Esophagus squamous epithelium (tissue), 5 donors: Measurements from ENCODE around the gene CENPI. TPM values are rescaled to one million over a fixed set of nuclear protein-coding genes. Genes with fewer than 3 reads are reported as not detected.

Experiments used
- DNase-seq: peaks from one replicate; lab custom pipeline; 2025; lab: John Stamatoyannopoulos, UW
- H3K27ac ChIP-seq, 4 donors: fragments of 200-600 bp; sonication (generic); one replicate each; pipeline ENCODE4 v1.5.1; 2016 to 2019; ENCODE audit warnings: mild to moderate bottlenecking in 1 of 4
- H3K27me3 ChIP-seq, 4 donors: fragments of 200-600 bp; sonication (generic); 1 replicate in 3 of 4; 2 replicates in 1 of 4; pipeline versions ENCODE4 v1.5.1 to v1.6.0; 2017 to 2021; ENCODE audit warnings: antibody characterized with exemption in 1 of 4
- H3K36me3 ChIP-seq, 3 donors: fragments of 200-600 bp; sonication (generic); one replicate each; pipeline ENCODE4 v1.5.1; 2016 to 2019
- H3K4me1 ChIP-seq, 3 donors: fragments of 200-600 bp; sonication (generic); one replicate each; pipeline ENCODE4 v1.5.1; 2017 to 2019
- H3K4me3 ChIP-seq, 4 donors: fragments of 200-600 bp; sonication (generic); 1 replicate in 3 of 4; 2 replicates in 1 of 4; pipeline ENCODE4 v1.5.1; 2016 to 2019; ENCODE audit warnings: mild to moderate bottlenecking in 2 of 4, moderate library complexity in 1 of 4
- H3K9me3 ChIP-seq, 3 donors: fragments of 200-600 bp; sonication (generic); one replicate each; pipeline ENCODE4 v1.5.1; 2016 to 2019
- POLR2A ChIP-seq, 4 donors: fragments of 450-650 bp; IDR thresholded peaks; one replicate each; pipeline ENCODE4 v1.6.1; 2017; ENCODE audit warnings: antibody characterized with exemption in 4 of 4, mild to moderate bottlenecking in 4 of 4, moderate library complexity in 3 of 4
- WGBS, 2 donors: methylation state at CpG; one replicate each; pipeline ENCODE4 v1.1.5; 2018; 5-methylcytosine and 5-hydroxymethylcytosine counted together
- intact Hi-C: fragments of 100-400 bp; cut with DNase I; formaldehyde crosslinking; loops from one replicate; pipeline ENCODE4 v1.15.0; 2022
- total RNA-seq, 4 donors: library from RNA; depleted of rRNA; stranded (reverse); fragments of >200 nt; gene quantifications; one replicate each; pipeline ENCODE4 v1.1.0, GENCODE V29; 2016
- TF ChIP-seq, protein P1 (sequence below), 6 experiments: fragments of 450-650 bp in 4 of 6; fragments of 200-600 bp in 2 of 6; sonication (generic) in 2 of 6; IDR thresholded peaks; one replicate each; pipeline ENCODE4 v1.5.1; 2016 to 2019; ENCODE audit warnings: antibody characterized with exemption in 6 of 6, mild to moderate bottlenecking in 4 of 6, moderate library complexity in 4 of 6
- donor health status: DM: yes; HTN: yes; CAD: no.

The CENPI gene
- total RNA-seq, 4 donors from 2014 or later: 1.9 to 7.0 (median 3.7) TPM

DNA sequence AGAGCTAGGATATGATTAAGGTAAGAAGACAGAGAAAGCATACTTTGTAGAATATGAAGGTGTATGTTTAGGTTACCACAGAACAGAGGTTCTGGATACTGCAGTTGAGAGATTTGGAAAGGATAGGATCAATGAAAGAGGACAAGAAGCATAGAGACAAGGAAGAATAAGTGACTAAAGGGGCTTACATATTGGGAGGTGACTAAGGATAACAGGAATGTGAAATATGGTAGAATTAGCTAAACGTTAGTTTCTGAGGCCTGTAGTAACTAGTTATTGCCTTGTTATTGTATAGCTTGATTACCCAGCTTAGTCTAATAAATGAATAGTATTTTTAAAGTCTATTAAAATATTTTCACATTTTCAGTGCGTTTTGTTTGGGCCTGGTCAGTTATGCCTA lies 38.2 kb downstream of the CENPI start:
- TF ChIP-seq, protein P1, sequence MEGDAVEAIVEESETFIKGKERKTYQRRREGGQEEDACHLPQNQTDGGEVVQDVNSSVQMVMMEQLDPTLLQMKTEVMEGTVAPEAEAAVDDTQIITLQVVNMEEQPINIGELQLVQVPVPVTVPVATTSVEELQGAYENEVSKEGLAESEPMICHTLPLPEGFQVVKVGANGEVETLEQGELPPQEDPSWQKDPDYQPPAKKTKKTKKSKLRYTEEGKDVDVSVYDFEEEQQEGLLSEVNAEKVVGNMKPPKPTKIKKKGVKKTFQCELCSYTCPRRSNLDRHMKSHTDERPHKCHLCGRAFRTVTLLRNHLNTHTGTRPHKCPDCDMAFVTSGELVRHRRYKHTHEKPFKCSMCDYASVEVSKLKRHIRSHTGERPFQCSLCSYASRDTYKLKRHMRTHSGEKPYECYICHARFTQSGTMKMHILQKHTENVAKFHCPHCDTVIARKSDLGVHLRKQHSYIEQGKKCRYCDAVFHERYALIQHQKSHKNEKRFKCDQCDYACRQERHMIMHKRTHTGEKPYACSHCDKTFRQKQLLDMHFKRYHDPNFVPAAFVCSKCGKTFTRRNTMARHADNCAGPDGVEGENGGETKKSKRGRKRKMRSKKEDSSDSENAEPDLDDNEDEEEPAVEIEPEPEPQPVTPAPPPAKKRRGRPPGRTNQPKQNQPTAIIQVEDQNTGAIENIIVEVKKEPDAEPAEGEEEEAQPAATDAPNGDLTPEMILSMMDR (IDR thresholded peaks at IDR 0.05): no peak
- no peak for TF ChIP-seq POLR2A (IDR thresholded peaks at IDR 0.05)
- intact Hi-C loops: no loop called here
- Histone ChIP-seq H3K4me3 (no peak overlapping the region), H3K4me1 (no peaks in the 10 kb centered on the region), H3K27ac (no peak overlapping the region), H3K9me3 (no peaks in the 10 kb centered on the region), H3K27me3 (peaks cover 0 to 4% (median 0%) of the 10 kb centered on the region in 4 donors), H3K36me3 (peaks cover 0 to 13% (median 0%) of the 10 kb centered on the region in 3 donors)
- WGBS, 2 donors: 43 to 48% methylated on average over 2 of the region's 2 CpGs
- DNase-seq: no peak

Other genes starting within 250 kb of the CENPI start
- gene NOX1, start 223.8 kb upstream of the CENPI start, total RNA-seq: not detected
- gene XKRX, start 169.3 kb upstream of the CENPI start, total RNA-seq: 1 to 10 TPM; 2.3 to 4.4 (median 3.6) TPM
- gene ARL13A, start 128.5 kb upstream of the CENPI start, total RNA-seq: not detected
- 10 to 100 TPM; 10.5 to 21.0 (median 12.7) TPM for gene TRMT2B, start 46.1 kb upstream of the CENPI start, total RNA-seq
- gene TMEM35A, start 19.3 kb upstream of the CENPI start, total RNA-seq: 1 to 10 TPM in 2 of 4 donors, under 1 TPM in 1, not detected in 1; 0.42 to 2.7 (median 1.1) TPM
- gene DRP2, start 121.6 kb downstream of the CENPI start, total RNA-seq: under 1 TPM in 2 of 4 donors, not detected in 2; 0.09 to 0.19 TPM
- under 1 TPM in 1 of 4 donors, not detected in 3; 0.44 TPM for gene TAF7L, start 193.1 kb downstream of the CENPI start, total RNA-seq